SK-N-SH treated with all-trans-retinoic acid at 6 μM for 48 hours (cell line): ENCODE results near the gene GGT1.
"Not testable (repeated sequence)": the region's sequence is repeated elsewhere in the genome, so short reads cannot be mapped to it uniquely, and the experiment has no call there.

Experiments
- ATAC-seq: fragments of 200-7000 bp; cut with Tn5 transposase; 3 replicates; pipeline ENCODE4 v1.9.1; 2020; ENCODE audit warnings: mild to moderate bottlenecking, moderate library complexity
- ARNTL ChIP-seq: fragments of 450-650 bp; formaldehyde crosslinking; IDR thresholded peaks from 2 replicates; pipeline ENCODE4 v1.5.0; 2020; ENCODE audit warnings: low read depth, mild to moderate bottlenecking, moderate library complexity, borderline replicate concordance
- BACH2 ChIP-seq: fragments of 250-450 bp; sonication (Bioruptor Pico); IDR thresholded peaks from 2 replicates; pipeline ENCODE4 v1.9.0; 2021; ENCODE audit warnings: mild to moderate bottlenecking, borderline replicate concordance
- CSRNP3 ChIP-seq: fragments of 250-450 bp; sonication (Bioruptor Pico); IDR thresholded peaks from 2 replicates; pipeline ENCODE4 v1.5.1; 2021; ENCODE audit warnings: mild to moderate bottlenecking, moderate library complexity
- ESRRG ChIP-seq: fragments of 250-450 bp; sonication (Bioruptor Pico); IDR thresholded peaks from 2 replicates; pipeline ENCODE4 v1.6.1; 2021; ENCODE audit warnings: mild to moderate bottlenecking
- GLIS3 ChIP-seq: fragments of 250-450 bp; sonication (Bioruptor Pico); IDR thresholded peaks from 2 replicates; pipeline ENCODE4 v1.5.0; 2020; ENCODE audit warnings: mild to moderate bottlenecking, moderate library complexity
- ISL1 ChIP-seq: fragments of 250-450 bp; sonication (Bioruptor Pico); IDR thresholded peaks from 2 replicates; pipeline ENCODE4 v2.1.2; 2022; ENCODE audit warnings: mild to moderate bottlenecking, moderate library complexity
- OSR1 ChIP-seq: fragments of 250-450 bp; sonication (Bioruptor Pico); IDR thresholded peaks from 2 replicates; pipeline ENCODE4 v1.8.0; 2022; ENCODE audit warnings: moderate library complexity, mild to moderate bottlenecking, inconsistent platforms
- PATZ1 ChIP-seq: fragments of 250-450 bp; sonication (Bioruptor Pico); IDR thresholded peaks from 2 replicates; pipeline ENCODE4 v1.8.0; 2020; ENCODE audit warnings: mild to moderate bottlenecking, moderate library complexity, borderline replicate concordance
- RARB ChIP-seq: fragments of 250-450 bp; sonication (Bioruptor Pico); IDR thresholded peaks from 2 replicates; pipeline ENCODE4 v1.8.0; 2021; ENCODE audit warnings: mild to moderate bottlenecking, moderate library complexity
- SNAI2 ChIP-seq: fragments of 250-450 bp; sonication (Bioruptor Pico); IDR thresholded peaks from 2 replicates; pipeline ENCODE4 v1.5.0; 2020; ENCODE audit warnings: mild to moderate bottlenecking, moderate library complexity
- TCF4 ChIP-seq: fragments of 250-450 bp; sonication (Bioruptor Pico); IDR thresholded peaks from 2 replicates; pipeline ENCODE4 v1.8.0; 2021; ENCODE audit warnings: mild to moderate bottlenecking, moderate library complexity, borderline replicate concordance
- TOX ChIP-seq: fragments of 250-450 bp; sonication (Bioruptor Pico); IDR thresholded peaks from 2 replicates; pipeline ENCODE4 v1.8.0; 2021; ENCODE audit warnings: mild to moderate bottlenecking, moderate library complexity, borderline replicate concordance
- TSHZ2 ChIP-seq: fragments of 250-450 bp; sonication (Bioruptor Pico); IDR thresholded peaks from 2 replicates; pipeline ENCODE4 v1.5.0; 2020; ENCODE audit warnings: mild to moderate bottlenecking, moderate library complexity
- ZC3H10 ChIP-seq: fragments of 250-450 bp; sonication (Bioruptor Pico); IDR thresholded peaks from 2 replicates; pipeline ENCODE4 v1.5.1; 2021; ENCODE audit warnings: mild to moderate bottlenecking, moderate library complexity
- ZFP30 ChIP-seq: fragments of 450-650 bp; formaldehyde crosslinking; IDR thresholded peaks from 2 replicates; pipeline ENCODE4 v1.5.0; 2022; ENCODE audit warnings: mild to moderate bottlenecking, moderate library complexity
- ZNF565 ChIP-seq: fragments of 450-650 bp; formaldehyde crosslinking; conservative IDR thresholded peaks from 2 replicates; pipeline ENCODE4 v1.5.0; 2020; ENCODE audit warnings: low read depth, mild to moderate bottlenecking, moderate library complexity
- ZNF8 ChIP-seq: fragments of 450-650 bp; formaldehyde crosslinking; IDR thresholded peaks from 2 replicates; pipeline ENCODE4 v1.5.0; 2020; ENCODE audit warnings: mild to moderate bottlenecking, moderate library complexity
- TF ChIP-seq, protein P1 (sequence below): fragments of 250-450 bp; sonication (Bioruptor Pico); IDR thresholded peaks from 2 replicates; pipeline ENCODE4 v1.8.0; 2021; ENCODE audit warnings: low read depth, mild to moderate bottlenecking, moderate library complexity, borderline replicate concordance
- TF ChIP-seq, protein P2 (sequence below): fragments of 250-450 bp; sonication (Bioruptor Pico); IDR thresholded peaks from 2 replicates; pipeline ENCODE4 v1.5.1; 2020; ENCODE audit warnings: low read depth, mild to moderate bottlenecking, moderate library complexity

Gene GGT1

GRCh38 chr22:24594569-24595120, 8.3 kb upstream of the GGT1 start:
- TF ChIP-seq RARB (CRISPR knock-in tag) = no peak

DNA sequence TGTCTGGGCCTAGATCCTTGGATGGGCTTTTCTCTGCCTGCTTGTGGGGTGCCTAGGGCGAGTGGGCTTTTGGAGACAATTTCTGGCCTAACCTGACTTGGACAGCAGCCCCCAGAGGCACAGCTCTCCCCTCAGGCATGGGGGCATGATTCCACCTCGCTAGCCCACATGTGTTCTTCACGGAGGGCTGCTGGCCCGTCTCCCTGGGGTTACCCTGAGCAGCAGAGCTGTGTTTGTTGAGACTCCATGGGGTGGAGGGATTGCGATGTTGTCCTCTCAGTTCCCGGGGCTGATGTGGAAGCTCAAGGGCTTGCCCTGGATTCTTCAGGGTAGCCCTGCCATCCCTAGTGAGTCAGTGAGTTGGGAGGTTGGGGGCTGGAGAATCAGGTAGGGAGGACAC, 7.8 kb upstream of the GGT1 start:
- ATAC-seq = no peak
- no peak for TF ChIP-seq ARNTL (CRISPR knock-in tag)
- TF ChIP-seq ZNF565 = no peak
- no peak for TF ChIP-seq ESRRG (CRISPR knock-in tag)
- TF ChIP-seq ZNF8 (CRISPR knock-in tag) = no peak
- TF ChIP-seq CSRNP3 (CRISPR knock-in tag) = no peak
- no peak for TF ChIP-seq TSHZ2
- no peak for TF ChIP-seq ISL1 (CRISPR knock-in tag)
- no peak for TF ChIP-seq BACH2
- no peak for TF ChIP-seq OSR1
- no peak for TF ChIP-seq GLIS3 (CRISPR knock-in tag)
- no peak for TF ChIP-seq ZFP30 (CRISPR knock-in tag)
- no peak for TF ChIP-seq TCF4 (CRISPR knock-in tag)
- no peak for TF ChIP-seq ZC3H10 (CRISPR knock-in tag)
- TF ChIP-seq, protein P1, sequence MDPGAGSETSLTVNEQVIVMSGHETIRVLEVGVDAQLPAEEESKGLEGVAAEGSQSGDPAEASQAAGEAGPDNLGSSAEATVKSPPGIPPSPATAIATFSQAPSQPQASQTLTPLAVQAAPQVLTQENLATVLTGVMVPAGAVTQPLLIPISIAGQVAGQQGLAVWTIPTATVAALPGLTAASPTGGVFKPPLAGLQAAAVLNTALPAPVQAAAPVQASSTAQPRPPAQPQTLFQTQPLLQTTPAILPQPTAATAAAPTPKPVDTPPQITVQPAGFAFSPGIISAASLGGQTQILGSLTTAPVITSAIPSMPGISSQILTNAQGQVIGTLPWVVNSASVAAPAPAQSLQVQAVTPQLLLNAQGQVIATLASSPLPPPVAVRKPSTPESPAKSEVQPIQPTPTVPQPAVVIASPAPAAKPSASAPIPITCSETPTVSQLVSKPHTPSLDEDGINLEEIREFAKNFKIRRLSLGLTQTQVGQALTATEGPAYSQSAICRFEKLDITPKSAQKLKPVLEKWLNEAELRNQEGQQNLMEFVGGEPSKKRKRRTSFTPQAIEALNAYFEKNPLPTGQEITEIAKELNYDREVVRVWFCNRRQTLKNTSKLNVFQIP (CRISPR knock-in tag) = no peak
- TF ChIP-seq PATZ1 = no peak
- TF ChIP-seq, protein P2, sequence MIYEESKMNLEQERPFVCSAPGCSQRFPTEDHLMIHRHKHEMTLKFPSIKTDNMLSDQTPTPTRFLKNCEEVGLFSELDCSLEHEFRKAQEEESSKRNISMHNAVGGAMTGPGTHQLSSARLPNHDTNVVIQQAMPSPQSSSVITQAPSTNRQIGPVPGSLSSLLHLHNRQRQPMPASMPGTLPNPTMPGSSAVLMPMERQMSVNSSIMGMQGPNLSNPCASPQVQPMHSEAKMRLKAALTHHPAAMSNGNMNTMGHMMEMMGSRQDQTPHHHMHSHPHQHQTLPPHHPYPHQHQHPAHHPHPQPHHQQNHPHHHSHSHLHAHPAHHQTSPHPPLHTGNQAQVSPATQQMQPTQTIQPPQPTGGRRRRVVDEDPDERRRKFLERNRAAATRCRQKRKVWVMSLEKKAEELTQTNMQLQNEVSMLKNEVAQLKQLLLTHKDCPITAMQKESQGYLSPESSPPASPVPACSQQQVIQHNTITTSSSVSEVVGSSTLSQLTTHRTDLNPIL (CRISPR knock-in tag) = no peak
- no peak for TF ChIP-seq SNAI2 (CRISPR knock-in tag)

More at GRCh38 chr22:24594569-24595120, 8.3 kb upstream of the GGT1 start:
- no peak for ATAC-seq

- no peak for TF ChIP-seq RARB (CRISPR knock-in tag)
- no peak for TF ChIP-seq ZC3H10 (CRISPR knock-in tag)
- no peak for TF ChIP-seq TCF4 (CRISPR knock-in tag)
- no peak for ATAC-seq
Observed at GRCh38 chr22:24595863-24596262, 7.1 kb upstream of the GGT1 start.

- not testable (repeated sequence) for ATAC-seq
Observed at GRCh38 chr22:24597076-24597475, 5.9 kb upstream of the GGT1 start.

- TF ChIP-seq TOX (CRISPR knock-in tag) (no peak), ISL1 (CRISPR knock-in tag) (no peak)
- ATAC-seq = no peak
Observed at GRCh38 chr22:24599514-24599913, 3.5 kb upstream of the GGT1 start.

GRCh38 chr22:24599958-24600715, 2.9 kb upstream of the GGT1 start:
- peak; percentile 43 for ATAC-seq
